Esophagus squamous epithelium (tissue), 5 donors: ENCODE results near the gene GNB1L. TPM values are rescaled to one million over a fixed set of nuclear protein-coding genes. Genes with fewer than 3 reads are reported as not detected.

Experiments used
- DNase-seq: peaks from one replicate; lab custom pipeline; 2025; lab: John Stamatoyannopoulos, UW
- H3K27ac ChIP-seq, 4 donors: fragments of 200-600 bp; sonication (generic); one replicate each; pipeline ENCODE4 v1.5.1; 2016 to 2019; ENCODE audit warnings: mild to moderate bottlenecking in 1 of 4
- H3K27me3 ChIP-seq, 4 donors: fragments of 200-600 bp; sonication (generic); 1 replicate in 3 of 4; 2 replicates in 1 of 4; pipeline versions ENCODE4 v1.5.1 to v1.6.0; 2017 to 2021; ENCODE audit warnings: antibody characterized with exemption in 1 of 4
- H3K36me3 ChIP-seq, 3 donors: fragments of 200-600 bp; sonication (generic); one replicate each; pipeline ENCODE4 v1.5.1; 2016 to 2019
- H3K4me1 ChIP-seq, 3 donors: fragments of 200-600 bp; sonication (generic); one replicate each; pipeline ENCODE4 v1.5.1; 2017 to 2019
- H3K4me3 ChIP-seq, 4 donors: fragments of 200-600 bp; sonication (generic); 1 replicate in 3 of 4; 2 replicates in 1 of 4; pipeline ENCODE4 v1.5.1; 2016 to 2019; ENCODE audit warnings: mild to moderate bottlenecking in 2 of 4, moderate library complexity in 1 of 4
- H3K9me3 ChIP-seq, 3 donors: fragments of 200-600 bp; sonication (generic); one replicate each; pipeline ENCODE4 v1.5.1; 2016 to 2019
- POLR2A ChIP-seq, 4 donors: fragments of 450-650 bp; IDR thresholded peaks; one replicate each; pipeline ENCODE4 v1.6.1; 2017; ENCODE audit warnings: antibody characterized with exemption in 4 of 4, mild to moderate bottlenecking in 4 of 4, moderate library complexity in 3 of 4
- WGBS, 2 donors: methylation state at CpG; one replicate each; pipeline ENCODE4 v1.1.5; 2018; 5-methylcytosine and 5-hydroxymethylcytosine counted together
- intact Hi-C: fragments of 100-400 bp; cut with DNase I; formaldehyde crosslinking; loops from one replicate; pipeline ENCODE4 v1.15.0; 2022
- total RNA-seq, 4 donors: library from RNA; depleted of rRNA; stranded (reverse); fragments of >200 nt; gene quantifications; one replicate each; pipeline ENCODE4 v1.1.0, GENCODE V29; 2016
- TF ChIP-seq, protein P1 (sequence below), 6 experiments: fragments of 450-650 bp in 4 of 6; fragments of 200-600 bp in 2 of 6; sonication (generic) in 2 of 6; IDR thresholded peaks; one replicate each; pipeline ENCODE4 v1.5.1; 2016 to 2019; ENCODE audit warnings: antibody characterized with exemption in 6 of 6, mild to moderate bottlenecking in 4 of 6, moderate library complexity in 4 of 6
- donor health status: DM: yes; HTN: yes; CAD: no.

The GNB1L gene
- total RNA-seq, 4 donors from 2014 or later = 5.7 to 8.5 (median 6.4) TPM

DNA sequence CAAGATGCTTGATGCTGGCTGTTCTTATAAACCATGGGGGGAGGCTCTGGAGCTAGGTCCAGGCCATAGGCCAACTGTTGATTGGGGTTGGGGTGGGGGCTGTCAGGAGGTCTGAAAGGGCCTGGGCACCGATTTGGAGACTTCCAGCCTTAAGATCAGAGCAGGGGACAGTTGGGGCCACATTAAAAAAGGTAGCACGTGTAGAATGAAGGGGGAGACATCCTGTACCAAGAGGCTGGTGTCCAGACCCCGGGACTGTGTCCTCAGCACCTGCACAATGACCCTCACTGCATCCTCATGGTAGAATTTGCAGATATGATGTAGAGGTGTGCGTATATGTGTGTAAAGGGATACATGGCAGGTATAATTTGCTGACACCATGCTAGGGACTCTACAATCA lies 106.5 kb downstream of the GNB1L start:
- Histone ChIP-seq H3K36me3 (no peaks in the 10 kb centered on the region), H3K4me3 (no peak overlapping the region), H3K9me3 (no peaks in the 10 kb centered on the region), H3K27ac (no peak overlapping the region), H3K4me1 (no peaks in the 10 kb centered on the region), H3K27me3 (peaks cover 0 to 43% (median 0%) of the 10 kb centered on the region in 4 donors)
- intact Hi-C loops = no loop called here
- TF ChIP-seq, protein P1, sequence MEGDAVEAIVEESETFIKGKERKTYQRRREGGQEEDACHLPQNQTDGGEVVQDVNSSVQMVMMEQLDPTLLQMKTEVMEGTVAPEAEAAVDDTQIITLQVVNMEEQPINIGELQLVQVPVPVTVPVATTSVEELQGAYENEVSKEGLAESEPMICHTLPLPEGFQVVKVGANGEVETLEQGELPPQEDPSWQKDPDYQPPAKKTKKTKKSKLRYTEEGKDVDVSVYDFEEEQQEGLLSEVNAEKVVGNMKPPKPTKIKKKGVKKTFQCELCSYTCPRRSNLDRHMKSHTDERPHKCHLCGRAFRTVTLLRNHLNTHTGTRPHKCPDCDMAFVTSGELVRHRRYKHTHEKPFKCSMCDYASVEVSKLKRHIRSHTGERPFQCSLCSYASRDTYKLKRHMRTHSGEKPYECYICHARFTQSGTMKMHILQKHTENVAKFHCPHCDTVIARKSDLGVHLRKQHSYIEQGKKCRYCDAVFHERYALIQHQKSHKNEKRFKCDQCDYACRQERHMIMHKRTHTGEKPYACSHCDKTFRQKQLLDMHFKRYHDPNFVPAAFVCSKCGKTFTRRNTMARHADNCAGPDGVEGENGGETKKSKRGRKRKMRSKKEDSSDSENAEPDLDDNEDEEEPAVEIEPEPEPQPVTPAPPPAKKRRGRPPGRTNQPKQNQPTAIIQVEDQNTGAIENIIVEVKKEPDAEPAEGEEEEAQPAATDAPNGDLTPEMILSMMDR (IDR thresholded peaks at IDR 0.05) = no peak
- TF ChIP-seq POLR2A (IDR thresholded peaks at IDR 0.05) = no peak
- 57 to 85% methylated on average over 2 of the region's 4 CpGs for WGBS, 2 donors
- no peak for DNase-seq

DNA sequence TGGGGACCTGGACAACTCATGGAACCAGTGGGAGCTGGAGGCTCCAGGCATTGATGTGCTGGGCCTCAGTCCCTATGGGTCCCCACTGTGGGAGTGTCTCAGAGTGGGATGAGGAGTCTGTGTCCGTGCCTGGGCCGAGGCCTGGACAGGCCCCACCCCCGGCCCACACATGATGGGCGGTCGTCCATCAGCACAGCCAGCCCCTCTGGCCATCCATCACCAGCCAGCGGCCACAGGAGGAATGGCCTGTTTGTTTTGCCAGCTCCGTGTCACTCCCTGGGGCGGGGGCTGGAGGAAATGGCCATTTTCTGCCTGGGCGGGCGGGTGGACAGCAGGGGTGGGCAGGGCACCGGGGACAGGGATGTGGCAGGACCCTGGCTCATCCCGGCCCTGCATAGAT lies 107.1 kb downstream of the GNB1L start:
- Histone ChIP-seq H3K27me3 (peaks cover 0 to 37% (median 0%) of the 10 kb centered on the region in 4 donors), H3K36me3 (no peaks in the 10 kb centered on the region), H3K9me3 (no peaks in the 10 kb centered on the region), H3K27ac (no peak overlapping the region), H3K4me1 (no peaks in the 10 kb centered on the region), H3K4me3 (no peak overlapping the region)
- WGBS, 2 donors = 80% methylated on average over 1 of the region's 12 CpGs; no CpG with 5 or more reads in 1 of the 2 donors
- DNase-seq = no peak
- intact Hi-C loops = no loop called here
- no peak for TF ChIP-seq POLR2A (IDR thresholded peaks at IDR 0.05)
- TF ChIP-seq, protein P1 (IDR thresholded peaks at IDR 0.05) = no peak

DNA sequence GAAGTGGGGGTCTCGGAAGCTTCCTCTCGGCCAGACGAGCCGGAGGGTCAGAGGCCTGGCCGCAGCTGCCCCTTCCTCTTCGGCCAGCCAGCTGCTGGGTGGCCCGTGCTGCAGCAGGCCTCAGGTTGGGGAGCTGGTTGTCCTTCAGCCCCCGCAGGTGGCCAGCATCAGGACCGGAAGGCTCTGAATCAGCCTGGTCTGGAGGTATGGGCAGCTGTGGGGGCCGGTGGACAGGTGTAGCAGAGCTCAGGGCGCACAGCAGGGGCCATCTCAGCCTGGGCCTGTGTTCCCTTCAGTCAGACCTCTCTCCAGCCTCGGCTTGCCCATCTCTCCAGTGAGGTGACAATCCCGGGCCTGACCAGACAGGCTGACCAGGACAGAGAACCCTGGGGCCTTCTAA lies 107.9 kb downstream of the GNB1L start:
- Histone ChIP-seq H3K4me3 (no peak overlapping the region), H3K36me3 (no peaks in the 10 kb centered on the region), H3K27me3 (peaks cover 0 to 29% (median 0%) of the 10 kb centered on the region in 4 donors), H3K4me1 (no peaks in the 10 kb centered on the region), H3K27ac (no peak overlapping the region), H3K9me3 (no peaks in the 10 kb centered on the region)
- TF ChIP-seq, protein P1 (IDR thresholded peaks at IDR 0.05) = no peak
- 99 to 100% methylated on average over 1 to 10 of the region's 13 CpGs for WGBS, 2 donors
- DNase-seq = no peak
- intact Hi-C loops = no loop called here

DNA sequence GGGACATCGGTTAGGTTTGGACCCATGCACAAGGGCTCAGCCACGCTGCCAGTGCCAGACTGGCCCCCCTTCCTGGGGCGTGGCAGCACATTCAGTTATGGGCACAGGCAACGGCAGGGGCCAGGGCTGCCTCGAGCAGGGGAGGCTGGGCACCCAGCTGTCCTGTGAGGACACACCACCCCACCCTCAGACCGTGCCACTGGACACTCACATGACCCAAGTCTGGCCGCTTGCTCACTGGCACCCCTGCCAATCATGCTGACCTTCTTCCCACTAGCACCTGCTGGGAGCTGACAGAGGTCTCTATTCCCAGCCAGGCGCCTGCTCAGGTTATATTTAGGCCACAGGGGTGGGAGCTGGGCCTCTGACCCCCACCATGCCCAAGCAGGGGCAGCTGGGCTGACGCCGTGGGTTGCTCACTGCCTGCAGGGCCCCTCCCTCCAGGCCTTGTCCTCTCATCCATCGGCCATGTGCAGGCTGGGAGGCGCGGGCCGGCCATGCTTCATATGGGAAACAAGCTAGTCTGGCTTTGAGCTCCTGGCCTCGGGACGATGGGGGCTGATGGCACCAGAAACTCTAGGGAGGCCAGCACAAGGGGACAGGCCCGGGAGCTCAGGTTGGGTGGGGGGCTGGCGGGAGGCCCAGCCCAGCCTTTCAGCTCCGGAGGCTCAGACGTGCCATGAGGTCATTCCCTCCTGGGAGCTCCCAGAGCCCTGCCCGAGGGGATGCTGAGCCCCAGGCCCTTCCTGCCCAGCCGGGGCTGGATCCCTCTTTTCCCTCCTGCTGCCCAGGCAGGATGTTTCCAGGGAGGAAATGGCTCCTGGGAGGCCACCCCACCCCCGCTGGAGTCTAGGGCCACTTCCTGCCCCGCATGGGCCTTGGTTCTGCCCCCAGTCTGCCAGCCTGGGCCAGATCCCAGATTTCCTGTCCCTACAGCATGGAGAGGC lies 109.2 kb downstream of the GNB1L start:
- Histone ChIP-seq H3K36me3 (no peaks in the 10 kb centered on the region), H3K27ac (no peak overlapping the region), H3K4me1 (no peaks in the 10 kb centered on the region), H3K9me3 (no peaks in the 10 kb centered on the region), H3K4me3 (no peak overlapping the region), H3K27me3 (peaks cover 0 to 16% (median 0%) of the 10 kb centered on the region in 4 donors)
- intact Hi-C loops = no loop called here
- WGBS, 2 donors = 43% methylated on average over 7 of the region's 24 CpGs; no CpG with 5 or more reads in 1 of the 2 donors
- DNase-seq = no peak
- no peak for TF ChIP-seq POLR2A (IDR thresholded peaks at IDR 0.05)
- TF ChIP-seq, protein P1 (IDR thresholded peaks at IDR 0.05) = no peak

DNA sequence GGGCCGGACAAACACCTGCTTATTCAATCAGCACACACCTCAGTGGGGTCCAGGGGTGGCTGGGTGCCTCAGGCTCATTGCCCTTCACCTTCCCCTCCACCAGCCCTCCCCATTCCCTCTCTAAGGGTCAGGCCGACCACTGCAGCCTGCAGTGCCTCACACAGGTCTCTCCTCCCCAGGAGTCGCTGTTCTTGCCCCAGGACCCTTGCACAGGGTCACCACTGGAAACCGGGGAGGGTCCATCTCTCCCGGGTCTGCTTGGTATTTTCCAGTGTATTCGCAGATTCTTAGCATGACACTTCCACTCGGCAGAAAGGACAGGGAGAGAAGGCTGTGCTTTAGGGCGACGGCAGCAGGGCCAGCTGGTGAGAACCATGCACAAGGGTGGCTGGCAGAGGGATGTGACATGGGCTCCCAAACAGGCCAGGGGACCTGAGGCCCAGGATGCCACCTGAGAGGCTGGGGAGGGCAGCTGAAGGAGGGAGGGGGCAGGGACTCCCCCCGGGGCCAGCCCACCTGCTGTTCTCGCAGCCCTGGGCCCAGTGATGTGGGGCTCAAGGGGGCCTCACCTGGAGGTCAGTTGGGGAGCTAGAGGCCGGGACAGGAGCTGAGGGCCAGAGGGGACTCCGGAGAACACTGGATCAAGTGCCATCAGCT lies 110.2 kb downstream of the GNB1L start:
- Histone ChIP-seq H3K4me1 (no peaks in the 10 kb centered on the region), H3K27ac (no peak overlapping the region), H3K36me3 (no peaks in the 10 kb centered on the region), H3K9me3 (no peaks in the 10 kb centered on the region), H3K27me3 (peaks cover 0 to 7% (median 0%) of the 10 kb centered on the region in 4 donors), H3K4me3 (no peak overlapping the region)
- TF ChIP-seq POLR2A (IDR thresholded peaks at IDR 0.05) = no peak
- TF ChIP-seq, protein P1 (IDR thresholded peaks at IDR 0.05) = no peak
- 79 to 89% methylated on average over 6 to 7 of the region's 13 CpGs for WGBS, 2 donors
- DNase-seq = no peak
- intact Hi-C loops = no loop called here
